Neutrophil (primary cell): Measurements from ENCODE around the gene GRK4.

Experiments used
- H3K27ac ChIP-seq: fragments of 200-600 bp; sonication (generic); 2 replicates; pipeline ENCODE4 v1.5.1; 2016; ENCODE audit warnings: mild to moderate bottlenecking, moderate library complexity
- H3K27me3 ChIP-seq: fragments of 200-600 bp; sonication (generic); 2 replicates; pipeline ENCODE4 v1.6.0; 2016; ENCODE audit warnings: mild to moderate bottlenecking
- H3K36me3 ChIP-seq: fragments of 200-600 bp; sonication (generic); 2 replicates; pipeline ENCODE4 v1.5.1; 2017
- H3K4me1 ChIP-seq, 2 experiments: fragments of 200-600 bp in 1 of 2; sonication (generic) in 1 of 2; 1 replicate in 1 of 2; 2 replicates in 1 of 2; pipeline versions ENCODE4 v1.5.1 to v1.6.1; 2013 to 2016; ENCODE audit warnings: low read depth in 1 of 2, low read length in 1 of 2, mild to moderate bottlenecking in 1 of 2, moderate library complexity in 1 of 2; ENCODE audit not compliant: control insufficient read depth in 1 of 2, insufficient read depth in 1 of 2
- H3K4me3 ChIP-seq, 2 experiments: fragments of 200-600 bp in 1 of 2; sonication (generic) in 1 of 2; 1 replicate in 1 of 2; 2 replicates in 1 of 2; pipeline ENCODE4 v1.5.1; 2013 to 2016; ENCODE audit warnings: low read depth in 1 of 2, low read length in 1 of 2, mild to moderate bottlenecking in 1 of 2, moderate library complexity in 1 of 2
- H3K9me3 ChIP-seq: fragments of 200-600 bp; sonication (generic); 2 replicates; pipeline ENCODE4 v1.5.1; 2016
- TF ChIP-seq, protein P1 (sequence below): fragments of 200-600 bp; sonication (generic); IDR thresholded peaks from 2 replicates; pipeline ENCODE4 v1.5.1; 2016; ENCODE audit warnings: antibody characterized with exemption

Gene GRK4

DNA sequence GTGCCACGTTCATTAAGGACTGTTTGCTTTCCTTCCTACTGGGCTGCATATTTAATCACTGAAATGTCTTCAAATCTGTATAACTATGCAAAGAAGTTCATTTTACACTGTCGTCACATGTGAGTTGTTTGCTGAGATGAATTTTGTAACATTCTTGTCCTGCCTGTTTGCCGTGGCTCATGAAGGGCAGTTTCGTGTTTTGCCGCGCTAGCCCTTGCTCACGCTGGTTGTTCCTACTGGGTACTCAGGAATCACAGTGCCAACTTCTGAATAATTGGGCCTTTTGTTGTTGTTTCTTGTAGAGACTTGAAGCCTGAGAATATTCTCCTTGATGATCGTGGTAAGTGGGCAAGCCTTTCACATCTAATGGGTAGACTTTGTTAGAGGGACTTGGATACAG, 58.7 kb downstream of the GRK4 start:
- TF ChIP-seq, protein P1, sequence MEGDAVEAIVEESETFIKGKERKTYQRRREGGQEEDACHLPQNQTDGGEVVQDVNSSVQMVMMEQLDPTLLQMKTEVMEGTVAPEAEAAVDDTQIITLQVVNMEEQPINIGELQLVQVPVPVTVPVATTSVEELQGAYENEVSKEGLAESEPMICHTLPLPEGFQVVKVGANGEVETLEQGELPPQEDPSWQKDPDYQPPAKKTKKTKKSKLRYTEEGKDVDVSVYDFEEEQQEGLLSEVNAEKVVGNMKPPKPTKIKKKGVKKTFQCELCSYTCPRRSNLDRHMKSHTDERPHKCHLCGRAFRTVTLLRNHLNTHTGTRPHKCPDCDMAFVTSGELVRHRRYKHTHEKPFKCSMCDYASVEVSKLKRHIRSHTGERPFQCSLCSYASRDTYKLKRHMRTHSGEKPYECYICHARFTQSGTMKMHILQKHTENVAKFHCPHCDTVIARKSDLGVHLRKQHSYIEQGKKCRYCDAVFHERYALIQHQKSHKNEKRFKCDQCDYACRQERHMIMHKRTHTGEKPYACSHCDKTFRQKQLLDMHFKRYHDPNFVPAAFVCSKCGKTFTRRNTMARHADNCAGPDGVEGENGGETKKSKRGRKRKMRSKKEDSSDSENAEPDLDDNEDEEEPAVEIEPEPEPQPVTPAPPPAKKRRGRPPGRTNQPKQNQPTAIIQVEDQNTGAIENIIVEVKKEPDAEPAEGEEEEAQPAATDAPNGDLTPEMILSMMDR: no peak
- no peaks in the 10 kb centered on the region for H3K4me1 ChIP-seq
- H3K36me3 ChIP-seq: no peaks in the 10 kb centered on the region

DNA sequence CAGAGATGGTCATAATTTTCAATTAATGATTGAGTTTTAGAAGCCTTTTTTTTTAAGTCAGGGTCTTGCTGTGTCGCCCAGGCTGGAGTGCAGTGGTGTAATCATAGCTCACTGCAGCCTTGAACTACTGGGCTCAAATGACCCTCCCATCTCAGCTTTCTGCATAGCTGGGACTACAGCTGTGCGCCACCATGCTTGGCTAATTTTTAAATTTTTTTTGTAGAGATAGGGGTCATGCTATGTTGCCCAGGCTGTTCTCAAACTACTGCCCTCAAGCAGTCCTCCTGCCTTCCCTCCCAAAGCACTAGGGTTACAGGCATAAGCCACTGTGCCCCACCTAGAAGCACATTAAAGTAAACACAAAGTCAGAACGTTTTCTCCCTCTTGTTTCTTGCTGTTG, 59.3 kb downstream of the GRK4 start:
- Histone ChIP-seq H3K4me3 (no peak overlapping the region), H3K27me3 (no peaks in the 10 kb centered on the region), H3K36me3 (no peaks in the 10 kb centered on the region), H3K4me1 (no peaks in the 10 kb centered on the region), H3K9me3 (no peaks in the 10 kb centered on the region), H3K27ac (no peak overlapping the region)
- TF ChIP-seq, protein P1: no peak

More for the DNA sequence above, 58.7 kb downstream of the GRK4 start:
- no peaks in the 10 kb centered on the region for H3K9me3 ChIP-seq
- no peaks in the 10 kb centered on the region for H3K27me3 ChIP-seq
- H3K27ac ChIP-seq: no peak overlapping the region
- H3K4me3 ChIP-seq: no peak overlapping the region

DNA sequence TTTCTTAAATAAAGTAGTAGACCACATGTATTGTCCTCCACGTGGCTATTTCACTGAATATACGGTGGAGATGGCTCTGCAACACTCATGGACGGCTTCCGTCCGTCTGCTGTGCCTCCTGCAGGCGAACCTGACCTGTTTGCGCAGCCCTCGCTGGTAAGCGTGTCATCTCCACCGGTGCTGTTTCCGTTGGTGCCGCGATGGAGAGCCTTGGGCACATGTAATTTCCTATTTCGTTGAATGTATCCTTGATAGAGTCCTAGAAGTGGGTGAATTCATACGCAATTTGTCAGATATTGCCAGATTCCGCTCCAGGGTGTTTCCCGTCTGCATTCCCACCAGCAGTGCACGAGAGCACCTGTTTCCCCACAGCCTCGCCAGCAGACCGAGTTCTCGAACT, 62.5 kb downstream of the GRK4 start:
- H3K9me3 ChIP-seq: no peaks in the 10 kb centered on the region
- TF ChIP-seq, protein P1: no peak
- no peak overlapping the region for H3K27ac ChIP-seq
- no peaks in the 10 kb centered on the region for H3K36me3 ChIP-seq
- H3K4me3 ChIP-seq: no peak overlapping the region
- no peaks in the 10 kb centered on the region for H3K4me1 ChIP-seq
- H3K27me3 ChIP-seq: no peaks in the 10 kb centered on the region

DNA sequence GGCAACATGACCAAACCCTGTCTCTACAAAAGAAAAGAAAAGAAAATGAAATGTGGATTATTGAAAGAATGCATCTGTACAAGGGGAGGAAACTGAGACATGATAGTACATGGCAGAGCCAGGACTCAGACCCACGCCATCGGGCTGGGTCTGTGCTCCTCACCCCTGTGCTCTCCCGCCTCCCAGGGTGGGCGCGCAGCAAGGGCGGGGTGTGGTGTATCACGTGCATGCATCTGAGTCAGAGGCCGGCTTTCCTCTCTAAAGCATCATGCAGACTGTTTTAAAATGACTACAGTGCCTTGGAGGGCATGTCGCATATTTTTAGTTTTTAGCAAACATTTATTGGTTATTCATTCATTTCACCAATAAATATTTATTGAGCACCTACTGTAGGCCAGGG, 63.2 kb downstream of the GRK4 start:
- TF ChIP-seq, protein P1: no peak
- H3K27me3 ChIP-seq: no peaks in the 10 kb centered on the region

DNA sequence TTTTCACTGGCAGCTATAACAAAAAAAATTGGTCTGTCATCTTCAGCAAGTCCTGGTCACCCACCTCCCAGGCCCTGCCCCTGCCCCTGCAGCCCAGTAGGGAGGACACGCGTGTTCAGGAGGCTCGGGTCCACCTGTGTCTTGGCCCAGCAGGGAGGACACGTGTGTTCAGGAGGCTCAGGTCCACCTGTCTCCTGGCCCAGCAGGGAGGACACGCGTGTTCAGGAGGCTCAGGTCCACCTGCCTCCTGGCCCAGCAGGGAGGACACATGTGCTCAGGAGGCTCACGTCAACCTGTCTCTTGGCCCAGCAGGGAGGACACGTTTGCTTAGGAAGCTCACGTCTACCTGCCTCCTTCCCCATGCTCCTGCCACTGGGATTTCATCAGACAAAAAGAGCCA, 66.1 kb downstream of the GRK4 start:
- H3K4me3 ChIP-seq: no peak overlapping the region
- H3K27me3 ChIP-seq: no peaks in the 10 kb centered on the region
- no peak overlapping the region for H3K27ac ChIP-seq
- TF ChIP-seq, protein P1: no peak
- no peaks in the 10 kb centered on the region for H3K36me3 ChIP-seq
- no peaks in the 10 kb centered on the region for H3K4me1 ChIP-seq
- H3K9me3 ChIP-seq: no peaks in the 10 kb centered on the region

More for the DNA sequence above, 63.2 kb downstream of the GRK4 start:
- Histone ChIP-seq H3K4me1 (no peaks in the 10 kb centered on the region), H3K36me3 (no peaks in the 10 kb centered on the region), H3K27ac (no peak overlapping the region), H3K4me3 (no peak overlapping the region), H3K9me3 (no peaks in the 10 kb centered on the region)
